DOHH2 (cell line): ENCODE measurements around the gene GRIN2A.

Source experiments
- CTCF ChIP-seq: fragments of 200-600 bp; sonication (generic); IDR thresholded peaks from one replicate; pipeline ENCODE4 v1.5.1; 2014; ENCODE audit warnings: antibody characterized with exemption, mild to moderate bottlenecking, low read depth, low read length; ENCODE audit not compliant: poor library complexity, severe bottlenecking
- EZH2phosphoT487 ChIP-seq: fragments of 200-600 bp; sonication (generic); IDR thresholded peaks from 2 replicates; pipeline ENCODE4 v1.6.1; 2017; ENCODE audit warnings: borderline replicate concordance, mild to moderate bottlenecking, antibody characterized with exemption, low read length, moderate library complexity, mixed read lengths

- TF ChIP-seq CTCF (no peak), EZH2phosphoT487 (no peak)
Observed at GRCh38 chr16:10107081-10107480, 75.1 kb downstream of the GRIN2A start.
